DOHH2 (cell line): Measurements from ENCODE around the gene AFP.

Experiments
- CTCF ChIP-seq: fragments of 200-600 bp; sonication (generic); IDR thresholded peaks from one replicate; pipeline ENCODE4 v1.5.1; 2014; ENCODE audit warnings: antibody characterized with exemption, mild to moderate bottlenecking, low read depth, low read length; ENCODE audit not compliant: poor library complexity, severe bottlenecking
- EZH2phosphoT487 ChIP-seq: fragments of 200-600 bp; sonication (generic); IDR thresholded peaks from 2 replicates; pipeline ENCODE4 v1.6.1; 2017; ENCODE audit warnings: borderline replicate concordance, mild to moderate bottlenecking, antibody characterized with exemption, low read length, moderate library complexity, mixed read lengths

- no peak for TF ChIP-seq CTCF
- no peak for TF ChIP-seq EZH2phosphoT487
These were observed 4.6 kb downstream of the AFP start for GRCh38 chr4:73440653-73441052.
